ENCODE data around the gene UBE2Q2.
"Not testable (repeated sequence)": the region's sequence is repeated elsewhere in the genome, so short reads cannot be mapped to it uniquely, and the experiment has no call there.

Gene UBE2Q2

GRCh38 chr15:75849167-75849566 lies 5.9 kb downstream of the UBE2Q2 start:
- no peak for TF ChIP-seq FOXP2 (optimal IDR thresholded peaks at IDR 0.05; ENCODE audit: control extremely low read depth, extremely low read length, insufficient read depth)
- TF ChIP-seq POLR2AphosphoS5 (IDR thresholded peaks at IDR 0.05; ENCODE audit: borderline replicate concordance, low read depth, low read length), result no peak
- TF ChIP-seq EZH2 (IDR thresholded peaks at IDR 0.05), result no peak
- no peak overlapping the region for H3K9ac ChIP-seq (ENCODE audit: insufficient read length)
- no peaks in the 10 kb centered on the region for H3K9me3 ChIP-seq (ENCODE audit: low read depth, low read length)
- H3K36me3 ChIP-seq (ENCODE audit: insufficient read depth, low read length), result no peaks in the 10 kb centered on the region
- DNase-seq (ENCODE audit: low read depth, low spot score), result no peak
- no peak overlapping the region for H3K4me3 ChIP-seq
- no peak overlapping the region for H3K27ac ChIP-seq

GRCh38 chr15:75850708-75851107 lies 7.5 kb downstream of the UBE2Q2 start:
- H3K36me3 ChIP-seq (ENCODE audit: insufficient read depth, low read length), result no peaks in the 10 kb centered on the region
- H3K9ac ChIP-seq (ENCODE audit: insufficient read length), result no peak overlapping the region
- no peak for DNase-seq (ENCODE audit: low read depth, low spot score)
- H3K9me3 ChIP-seq (ENCODE audit: low read depth, low read length), result no peaks in the 10 kb centered on the region
- no peak overlapping the region for H3K27ac ChIP-seq
- TF ChIP-seq POLR2AphosphoS5 (IDR thresholded peaks at IDR 0.05; ENCODE audit: borderline replicate concordance, low read depth, low read length), result no peak
- no peak for TF ChIP-seq EZH2 (IDR thresholded peaks at IDR 0.05)
- H3K4me3 ChIP-seq, result no peak overlapping the region

DNA sequence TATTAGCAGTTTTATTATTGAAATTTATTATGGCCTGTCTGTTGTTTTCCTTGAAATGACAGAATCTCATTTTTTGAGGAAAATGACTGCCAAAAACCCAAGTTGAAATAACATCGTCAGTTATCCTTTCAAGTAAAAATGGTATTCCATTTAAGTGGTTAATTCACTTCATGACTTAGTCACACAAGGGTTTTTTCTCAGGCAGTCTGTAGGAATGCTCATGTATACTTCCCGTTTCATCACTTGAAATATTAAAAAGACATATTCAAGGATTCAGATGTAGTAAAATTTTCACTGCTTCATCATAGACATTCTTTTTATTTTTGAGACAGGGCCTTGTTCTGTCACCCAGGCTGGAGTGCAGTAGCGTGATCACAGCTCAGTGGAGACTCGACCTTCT lies 8.3 kb downstream of the UBE2Q2 start:
- DNase-seq (ENCODE audit: low read depth, low spot score); H3K9me3 ChIP-seq (ENCODE audit: low read depth, low read length); H3K4me3 ChIP-seq; H3K27ac ChIP-seq; H3K36me3 ChIP-seq (ENCODE audit: insufficient read depth, low read length); H3K9ac ChIP-seq (ENCODE audit: insufficient read length): not testable (repeated sequence)

- H3K9ac ChIP-seq (ENCODE audit: insufficient read length), result no peak overlapping the region
- TF ChIP-seq POLR2AphosphoS5 (IDR thresholded peaks at IDR 0.05; ENCODE audit: borderline replicate concordance, low read depth, low read length), result no peak
- TF ChIP-seq EZH2 (IDR thresholded peaks at IDR 0.05), result no peak
- TF ChIP-seq FOXP2 (optimal IDR thresholded peaks at IDR 0.05; ENCODE audit: control extremely low read depth, extremely low read length, insufficient read depth), result no peak
- no peaks in the 10 kb centered on the region; the same call in 1 of the 2 replicates for H3K36me3 ChIP-seq (ENCODE audit: insufficient read depth, low read length)
- no peak overlapping the region for H3K27ac ChIP-seq
- no peaks in the 10 kb centered on the region for H3K9me3 ChIP-seq (ENCODE audit: low read depth, low read length)
- no peak overlapping the region for H3K4me3 ChIP-seq
- DNase-seq (ENCODE audit: low read depth, low spot score), result no peak
Measured at GRCh38 chr15:75857886-75858285, 14.6 kb downstream of the UBE2Q2 start.

GRCh38 chr15:75861750-75862402 lies 18.6 kb downstream of the UBE2Q2 start:
- Histone ChIP-seq H3K9me3 (ENCODE audit: low read depth, low read length) (no peaks in the 10 kb centered on the region), H3K27ac (no peak overlapping the region), H3K9ac (ENCODE audit: insufficient read length) (no peak overlapping the region), H3K4me3 (no peak overlapping the region), H3K36me3 (ENCODE audit: insufficient read depth, low read length) (no peaks in the 10 kb centered on the region; the same call in 1 of the 2 replicates)
- no peak for DNase-seq (ENCODE audit: low read depth, low spot score)
- TF ChIP-seq FOXP2 (optimal IDR thresholded peaks at IDR 0.05; ENCODE audit: control extremely low read depth, extremely low read length, insufficient read depth) (no peak), POLR2AphosphoS5 (IDR thresholded peaks at IDR 0.05; ENCODE audit: borderline replicate concordance, low read depth, low read length) (no peak), EZH2 (IDR thresholded peaks at IDR 0.05) (no peak)

- no peak for DNase-seq (ENCODE audit: low read depth, low spot score)
- no peaks in the 10 kb centered on the region for H3K9me3 ChIP-seq (ENCODE audit: low read depth, low read length)
- no peak overlapping the region for H3K27ac ChIP-seq
- no peak for TF ChIP-seq POLR2AphosphoS5 (IDR thresholded peaks at IDR 0.05; ENCODE audit: borderline replicate concordance, low read depth, low read length)
- no peak for TF ChIP-seq EZH2 (IDR thresholded peaks at IDR 0.05)
- no peak for TF ChIP-seq FOXP2 (optimal IDR thresholded peaks at IDR 0.05; ENCODE audit: control extremely low read depth, extremely low read length, insufficient read depth)
- no peaks in the 10 kb centered on the region; the same call in 1 of the 2 replicates for H3K36me3 ChIP-seq (ENCODE audit: insufficient read depth, low read length)
- no peak overlapping the region for H3K4me3 ChIP-seq
- H3K9ac ChIP-seq (ENCODE audit: insufficient read length), result no peak overlapping the region
Measured at GRCh38 chr15:75862796-75863195, 19.5 kb downstream of the UBE2Q2 start.

- H3K36me3 ChIP-seq (ENCODE audit: insufficient read depth, low read length), result no peaks in the 10 kb centered on the region; the same call in 1 of the 2 replicates
- DNase-seq (ENCODE audit: low read depth, low spot score), result peak; percentile 26
- peak overlapping the region; percentile 19 for H3K4me3 ChIP-seq
- H3K9me3 ChIP-seq (ENCODE audit: low read depth, low read length), result no peaks in the 10 kb centered on the region
- TF ChIP-seq EZH2 (IDR thresholded peaks at IDR 0.05) (no peak), POLR2AphosphoS5 (IDR thresholded peaks at IDR 0.05; ENCODE audit: borderline replicate concordance, low read depth, low read length) (no peak), FOXP2 (optimal IDR thresholded peaks at IDR 0.05; ENCODE audit: control extremely low read depth, extremely low read length, insufficient read depth) (no peak)
- peak overlapping the region; percentile 53 for H3K9ac ChIP-seq (ENCODE audit: insufficient read length)
- peak overlapping the region; percentile 74 for H3K27ac ChIP-seq
Measured at GRCh38 chr15:75864213-75865059, 21.2 kb downstream of the UBE2Q2 start.

DNA sequence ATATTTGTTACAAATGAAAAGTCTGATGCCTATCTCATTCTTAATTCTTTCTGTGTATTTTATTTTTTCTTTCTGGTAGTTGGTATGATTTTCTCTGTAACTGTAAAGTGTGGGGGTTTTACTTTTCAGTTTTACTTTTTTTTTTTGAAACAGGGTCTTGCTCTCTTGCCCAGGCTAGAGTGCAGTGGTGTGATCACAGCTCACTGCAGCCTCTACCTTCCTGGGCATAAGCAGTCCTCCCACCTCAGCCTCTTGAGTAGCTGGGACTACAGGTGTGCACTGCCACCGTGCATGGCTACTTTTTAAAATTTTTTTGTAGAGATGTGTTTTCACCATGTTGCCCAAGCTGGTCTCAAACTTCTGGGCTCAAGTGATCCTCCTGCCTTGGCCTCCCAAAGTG lies 22.8 kb downstream of the UBE2Q2 start:
- H3K9me3 ChIP-seq (ENCODE audit: low read depth, low read length); H3K36me3 ChIP-seq (ENCODE audit: insufficient read depth, low read length); DNase-seq (ENCODE audit: low read depth, low spot score); H3K27ac ChIP-seq; H3K4me3 ChIP-seq; H3K9ac ChIP-seq (ENCODE audit: insufficient read length): not testable (repeated sequence)

DNA sequence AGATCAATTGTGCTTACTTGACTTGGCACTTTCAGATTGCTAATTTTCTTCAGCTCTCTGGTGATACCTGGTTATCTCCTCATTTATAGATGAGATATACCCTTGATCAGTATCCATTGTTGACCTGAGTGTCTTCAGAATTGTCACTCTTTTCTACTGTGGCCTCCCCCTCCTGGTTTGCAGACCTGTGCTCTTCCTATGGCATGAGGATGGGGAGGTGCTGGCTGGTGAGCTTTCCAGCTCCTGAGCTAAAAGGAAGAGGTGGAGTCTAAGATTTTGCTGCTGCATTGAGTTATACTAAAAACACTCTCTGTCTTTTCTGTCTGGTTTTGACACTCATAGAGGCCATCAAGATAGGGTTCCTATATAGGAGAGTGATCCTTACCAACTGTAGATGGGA lies 23.7 kb downstream of the UBE2Q2 start:
- no peak for DNase-seq (ENCODE audit: low read depth, low spot score)
- no peak overlapping the region for H3K9ac ChIP-seq (ENCODE audit: insufficient read length)
- H3K4me3 ChIP-seq, result no peak overlapping the region
- TF ChIP-seq FOXP2 (optimal IDR thresholded peaks at IDR 0.05; ENCODE audit: control extremely low read depth, extremely low read length, insufficient read depth) (no peak), EZH2 (IDR thresholded peaks at IDR 0.05) (no peak), POLR2AphosphoS5 (IDR thresholded peaks at IDR 0.05; ENCODE audit: borderline replicate concordance, low read depth, low read length) (no peak)
- no peak overlapping the region for H3K27ac ChIP-seq
- no peaks in the 10 kb centered on the region for H3K9me3 ChIP-seq (ENCODE audit: low read depth, low read length)
- peaks cover 6% of the 10 kb centered on the region; the same call in 1 of the 2 replicates for H3K36me3 ChIP-seq (ENCODE audit: insufficient read depth, low read length)

Data from SK-N-MC (cell line).